GM23338 (cell line): Measurements from ENCODE around the gene MPZL1. TPM values are rescaled to one million over a fixed set of nuclear protein-coding genes. Genes with fewer than 3 reads are reported as not detected.

Source experiments
- ATAC-seq: fragments of 200-7000 bp; cut with Tn5 transposase; 3 replicates; pipeline ENCODE4 v1.9.1; 2020
- DNase-seq: peaks from one replicate; pipeline ENCODE4 v3.0.0-alpha.2; 2015; ENCODE audit warnings: low spot score
- H2AFZ ChIP-seq: fragments of 200-600 bp; sonication (generic); 2 replicates; pipeline ENCODE4 v1.8.0; 2016; ENCODE audit warnings: antibody characterized with exemption, mild to moderate bottlenecking, moderate library complexity
- H3F3A ChIP-seq: fragments of 200-600 bp; sonication (generic); replicated peaks from 2 replicates; pipeline ENCODE4 v1.8.0; 2017; ENCODE audit warnings: antibody characterized with exemption, mixed run types, low read depth
- H3K27ac ChIP-seq: fragments of 200-600 bp; sonication (generic); 2 replicates; pipeline ENCODE4 v1.6.1; 2016; ENCODE audit warnings: low read depth
- H3K27me3 ChIP-seq: fragments of 200-600 bp; sonication (generic); 2 replicates; pipeline ENCODE4 v1.8.0; 2016; ENCODE audit warnings: mild to moderate bottlenecking, mixed run types, moderate library complexity; ENCODE audit not compliant: insufficient read depth
- H3K36me3 ChIP-seq: fragments of 200-600 bp; sonication (generic); 2 replicates; pipeline ENCODE4 v1.8.0; 2016; ENCODE audit warnings: mild to moderate bottlenecking; ENCODE audit not compliant: insufficient read depth
- H3K4me1 ChIP-seq: fragments of 200-600 bp; sonication (generic); 2 replicates; pipeline ENCODE4 v1.8.0; 2016; ENCODE audit warnings: mild to moderate bottlenecking, moderate library complexity; ENCODE audit not compliant: insufficient read depth
- H3K4me2 ChIP-seq: fragments of 200-600 bp; sonication (generic); 2 replicates; pipeline ENCODE4 v1.7.1; 2017; ENCODE audit warnings: mixed run types
- H3K4me3 ChIP-seq: fragments of 200-600 bp; sonication (generic); 2 replicates; pipeline ENCODE4 v1.6.1; 2016; ENCODE audit warnings: mixed run types
- H3K79me2 ChIP-seq: fragments of 200-600 bp; sonication (generic); replicated peaks from 2 replicates; pipeline ENCODE4 v1.8.0; 2017; ENCODE audit warnings: mild to moderate bottlenecking; ENCODE audit not compliant: insufficient read depth
- H3K9me2 ChIP-seq: fragments of 200-600 bp; sonication (generic); 2 replicates; pipeline ENCODE4 v1.8.0; 2017; ENCODE audit not compliant: insufficient read depth
- H4K20me1 ChIP-seq: fragments of 200-600 bp; sonication (generic); replicated peaks from 2 replicates; pipeline ENCODE4 v1.8.0; 2017; ENCODE audit warnings: mild to moderate bottlenecking; ENCODE audit not compliant: insufficient read depth
- H3K27ac Mint-ChIP-seq: 2 replicates; pipeline ENCODE4 v1.8.0; 2020; ENCODE audit warnings: inconsistent platforms, mild to moderate bottlenecking, moderate library complexity, mixed read lengths
- H3K27me3 Mint-ChIP-seq: 3 replicates; pipeline ENCODE4 v1.8.0; 2022; ENCODE audit warnings: low read depth, mild to moderate bottlenecking, moderate library complexity, mixed read lengths, inconsistent platforms; ENCODE audit not compliant: insufficient read depth, poor library complexity
- H3K36me3 Mint-ChIP-seq: 3 replicates; pipeline ENCODE4 v1.8.0; 2021; ENCODE audit warnings: low read depth, mild to moderate bottlenecking, inconsistent platforms, moderate library complexity, mixed read lengths
- H3K4me1 Mint-ChIP-seq: 3 replicates; pipeline ENCODE4 v1.8.0; 2020; ENCODE audit warnings: mild to moderate bottlenecking, inconsistent platforms, mixed read lengths
- H3K4me3 Mint-ChIP-seq: 3 replicates; pipeline ENCODE4 v1.8.0; 2021; ENCODE audit warnings: moderate library complexity, mild to moderate bottlenecking, inconsistent platforms, mixed read lengths
- H3K9me3 Mint-ChIP-seq: 3 replicates; pipeline ENCODE4 v1.8.0; 2020; ENCODE audit warnings: moderate library complexity, mild to moderate bottlenecking, inconsistent platforms, mixed read lengths
- CREB1 ChIP-seq: fragments of 250-450 bp; sonication (Bioruptor Pico); IDR thresholded peaks from 2 replicates; pipeline ENCODE4 v1.5.0; 2020; ENCODE audit warnings: low read depth, mild to moderate bottlenecking, moderate library complexity
- EZH2 ChIP-seq: fragments of 200-600 bp; sonication (generic); IDR thresholded peaks from one replicate; pipeline ENCODE4 v1.8.0; 2017; ENCODE audit warnings: antibody characterized with exemption, mild to moderate bottlenecking, low read depth; ENCODE audit not compliant: unreplicated experiment
- JUNB ChIP-seq: IDR thresholded peaks from one replicate; pipeline ENCODE4 v1.6.1; 2016; ENCODE audit warnings: antibody characterized with exemption; ENCODE audit not compliant: unreplicated experiment
- NANOG ChIP-seq: IDR thresholded peaks from 2 replicates; pipeline ENCODE4 v1.6.1; 2016; ENCODE audit warnings: antibody characterized with exemption, borderline replicate concordance
- POLR2AphosphoS5 ChIP-seq: IDR thresholded peaks from 2 replicates; pipeline ENCODE4 v1.6.1; 2016; ENCODE audit warnings: antibody characterized with exemption, low read depth
- STAT1 ChIP-seq: IDR thresholded peaks from one replicate; pipeline ENCODE4 v1.6.1; 2016; ENCODE audit warnings: antibody characterized with exemption; ENCODE audit not compliant: unreplicated experiment
- ZNF331 ChIP-seq: fragments of 250-450 bp; sonication (Bioruptor Pico); IDR thresholded peaks from 2 replicates; pipeline ENCODE4 v1.5.0; 2020; ENCODE audit warnings: low read depth, mild to moderate bottlenecking, moderate library complexity
- polyA plus RNA-seq: library from polyadenylated mRNA; unstranded; fragments of >200 nt; fragmentation: Nextera tagmentation; extraction: Ambion mirVana; gene quantifications from 2 replicates; pipeline ENCODE4 v1.2.1, GENCODE V29; 2016
- total RNA-seq: library from RNA; depleted of rRNA; stranded (reverse); fragments of >200 nt; shearing (Covaris generic); gene quantifications from 2 replicates; pipeline ENCODE4 v1.2.3, GENCODE V29; 2014
- TF ChIP-seq, protein P1 (sequence below), 2 experiments: fragments of 200-600 bp in 1 of 2; sonication (generic) in 1 of 2; conservative IDR thresholded peaks; 2 replicates each; pipeline versions ENCODE4 v1.5.1 to v1.6.1; 2016 to 2017; ENCODE audit warnings: antibody characterized with exemption in 2 of 2, low read depth in 2 of 2, mild to moderate bottlenecking in 2 of 2, moderate library complexity in 1 of 2
- TF ChIP-seq, protein P2 (sequence below): IDR thresholded peaks from one replicate; pipeline ENCODE4 v1.6.1; 2018; ENCODE audit warnings: antibody characterized with exemption; ENCODE audit not compliant: unreplicated experiment
- TF ChIP-seq, protein P3 (sequence below): fragments of 250-450 bp; sonication (Bioruptor Pico); IDR thresholded peaks from 2 replicates; pipeline ENCODE4 v1.5.0; 2020; ENCODE audit warnings: mild to moderate bottlenecking, moderate library complexity

Gene MPZL1
- total and polyA plus RNA-seq, 2 experiments from 2014 or later = 35.1 to 85.1 TPM

DNA sequence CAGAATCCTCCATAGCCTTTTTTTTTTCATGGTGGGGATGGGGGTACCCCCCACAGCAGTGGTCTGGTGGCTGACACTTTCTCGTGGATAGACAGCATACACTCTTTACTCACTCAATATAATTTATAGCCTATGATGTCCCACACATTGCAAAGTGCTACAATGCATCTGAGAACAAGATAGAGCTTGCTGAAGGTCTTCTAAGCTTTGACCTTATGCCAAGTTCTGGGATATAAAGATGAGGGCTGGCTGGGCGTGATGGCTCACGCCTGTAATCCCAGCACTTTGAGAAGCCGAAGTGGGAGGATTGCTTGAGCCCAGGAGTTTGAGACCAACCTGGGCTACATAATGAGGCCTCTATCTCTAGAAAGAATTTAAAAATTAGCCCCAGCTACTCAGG is 78.0 kb downstream of the MPZL1 start:
- no peak overlapping the region for H3K27ac ChIP-seq
- H3K4me3 ChIP-seq = no peak overlapping the region
- no peak overlapping the region for H2AFZ ChIP-seq
- H3K4me1 ChIP-seq = peaks cover 17% of the 10 kb centered on the region
- Mint-ChIP-seq H3K27me3 (peaks cover 8% of the 10 kb centered on the region), H3K27ac (no peak overlapping the region), H3K36me3 (peaks cover 11% of the 10 kb centered on the region; the same call in 2 of the 3 replicates), H3K9me3 (peaks cover 17% of the 10 kb centered on the region), H3K4me1 (peaks cover 15% of the 10 kb centered on the region), H3K4me3 (no peak overlapping the region)
- ATAC-seq = no peak
- no peak for TF ChIP-seq JUNB
- no peak for TF ChIP-seq EZH2
- TF ChIP-seq CREB1 (CRISPR knock-in tag) = no peak
- TF ChIP-seq, protein P1, sequence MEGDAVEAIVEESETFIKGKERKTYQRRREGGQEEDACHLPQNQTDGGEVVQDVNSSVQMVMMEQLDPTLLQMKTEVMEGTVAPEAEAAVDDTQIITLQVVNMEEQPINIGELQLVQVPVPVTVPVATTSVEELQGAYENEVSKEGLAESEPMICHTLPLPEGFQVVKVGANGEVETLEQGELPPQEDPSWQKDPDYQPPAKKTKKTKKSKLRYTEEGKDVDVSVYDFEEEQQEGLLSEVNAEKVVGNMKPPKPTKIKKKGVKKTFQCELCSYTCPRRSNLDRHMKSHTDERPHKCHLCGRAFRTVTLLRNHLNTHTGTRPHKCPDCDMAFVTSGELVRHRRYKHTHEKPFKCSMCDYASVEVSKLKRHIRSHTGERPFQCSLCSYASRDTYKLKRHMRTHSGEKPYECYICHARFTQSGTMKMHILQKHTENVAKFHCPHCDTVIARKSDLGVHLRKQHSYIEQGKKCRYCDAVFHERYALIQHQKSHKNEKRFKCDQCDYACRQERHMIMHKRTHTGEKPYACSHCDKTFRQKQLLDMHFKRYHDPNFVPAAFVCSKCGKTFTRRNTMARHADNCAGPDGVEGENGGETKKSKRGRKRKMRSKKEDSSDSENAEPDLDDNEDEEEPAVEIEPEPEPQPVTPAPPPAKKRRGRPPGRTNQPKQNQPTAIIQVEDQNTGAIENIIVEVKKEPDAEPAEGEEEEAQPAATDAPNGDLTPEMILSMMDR (conservative IDR thresholded peaks at IDR 0.05; ENCODE audit: low read depth in 2 of 2) = no peak
- TF ChIP-seq, protein P2, sequence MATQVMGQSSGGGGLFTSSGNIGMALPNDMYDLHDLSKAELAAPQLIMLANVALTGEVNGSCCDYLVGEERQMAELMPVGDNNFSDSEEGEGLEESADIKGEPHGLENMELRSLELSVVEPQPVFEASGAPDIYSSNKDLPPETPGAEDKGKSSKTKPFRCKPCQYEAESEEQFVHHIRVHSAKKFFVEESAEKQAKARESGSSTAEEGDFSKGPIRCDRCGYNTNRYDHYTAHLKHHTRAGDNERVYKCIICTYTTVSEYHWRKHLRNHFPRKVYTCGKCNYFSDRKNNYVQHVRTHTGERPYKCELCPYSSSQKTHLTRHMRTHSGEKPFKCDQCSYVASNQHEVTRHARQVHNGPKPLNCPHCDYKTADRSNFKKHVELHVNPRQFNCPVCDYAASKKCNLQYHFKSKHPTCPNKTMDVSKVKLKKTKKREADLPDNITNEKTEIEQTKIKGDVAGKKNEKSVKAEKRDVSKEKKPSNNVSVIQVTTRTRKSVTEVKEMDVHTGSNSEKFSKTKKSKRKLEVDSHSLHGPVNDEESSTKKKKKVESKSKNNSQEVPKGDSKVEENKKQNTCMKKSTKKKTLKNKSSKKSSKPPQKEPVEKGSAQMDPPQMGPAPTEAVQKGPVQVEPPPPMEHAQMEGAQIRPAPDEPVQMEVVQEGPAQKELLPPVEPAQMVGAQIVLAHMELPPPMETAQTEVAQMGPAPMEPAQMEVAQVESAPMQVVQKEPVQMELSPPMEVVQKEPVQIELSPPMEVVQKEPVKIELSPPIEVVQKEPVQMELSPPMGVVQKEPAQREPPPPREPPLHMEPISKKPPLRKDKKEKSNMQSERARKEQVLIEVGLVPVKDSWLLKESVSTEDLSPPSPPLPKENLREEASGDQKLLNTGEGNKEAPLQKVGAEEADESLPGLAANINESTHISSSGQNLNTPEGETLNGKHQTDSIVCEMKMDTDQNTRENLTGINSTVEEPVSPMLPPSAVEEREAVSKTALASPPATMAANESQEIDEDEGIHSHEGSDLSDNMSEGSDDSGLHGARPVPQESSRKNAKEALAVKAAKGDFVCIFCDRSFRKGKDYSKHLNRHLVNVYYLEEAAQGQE = no peak
- no peak for TF ChIP-seq STAT1
- no peak for TF ChIP-seq POLR2AphosphoS5
- TF ChIP-seq ZNF331 (CRISPR knock-in tag) = no peak
- TF ChIP-seq, protein P3, sequence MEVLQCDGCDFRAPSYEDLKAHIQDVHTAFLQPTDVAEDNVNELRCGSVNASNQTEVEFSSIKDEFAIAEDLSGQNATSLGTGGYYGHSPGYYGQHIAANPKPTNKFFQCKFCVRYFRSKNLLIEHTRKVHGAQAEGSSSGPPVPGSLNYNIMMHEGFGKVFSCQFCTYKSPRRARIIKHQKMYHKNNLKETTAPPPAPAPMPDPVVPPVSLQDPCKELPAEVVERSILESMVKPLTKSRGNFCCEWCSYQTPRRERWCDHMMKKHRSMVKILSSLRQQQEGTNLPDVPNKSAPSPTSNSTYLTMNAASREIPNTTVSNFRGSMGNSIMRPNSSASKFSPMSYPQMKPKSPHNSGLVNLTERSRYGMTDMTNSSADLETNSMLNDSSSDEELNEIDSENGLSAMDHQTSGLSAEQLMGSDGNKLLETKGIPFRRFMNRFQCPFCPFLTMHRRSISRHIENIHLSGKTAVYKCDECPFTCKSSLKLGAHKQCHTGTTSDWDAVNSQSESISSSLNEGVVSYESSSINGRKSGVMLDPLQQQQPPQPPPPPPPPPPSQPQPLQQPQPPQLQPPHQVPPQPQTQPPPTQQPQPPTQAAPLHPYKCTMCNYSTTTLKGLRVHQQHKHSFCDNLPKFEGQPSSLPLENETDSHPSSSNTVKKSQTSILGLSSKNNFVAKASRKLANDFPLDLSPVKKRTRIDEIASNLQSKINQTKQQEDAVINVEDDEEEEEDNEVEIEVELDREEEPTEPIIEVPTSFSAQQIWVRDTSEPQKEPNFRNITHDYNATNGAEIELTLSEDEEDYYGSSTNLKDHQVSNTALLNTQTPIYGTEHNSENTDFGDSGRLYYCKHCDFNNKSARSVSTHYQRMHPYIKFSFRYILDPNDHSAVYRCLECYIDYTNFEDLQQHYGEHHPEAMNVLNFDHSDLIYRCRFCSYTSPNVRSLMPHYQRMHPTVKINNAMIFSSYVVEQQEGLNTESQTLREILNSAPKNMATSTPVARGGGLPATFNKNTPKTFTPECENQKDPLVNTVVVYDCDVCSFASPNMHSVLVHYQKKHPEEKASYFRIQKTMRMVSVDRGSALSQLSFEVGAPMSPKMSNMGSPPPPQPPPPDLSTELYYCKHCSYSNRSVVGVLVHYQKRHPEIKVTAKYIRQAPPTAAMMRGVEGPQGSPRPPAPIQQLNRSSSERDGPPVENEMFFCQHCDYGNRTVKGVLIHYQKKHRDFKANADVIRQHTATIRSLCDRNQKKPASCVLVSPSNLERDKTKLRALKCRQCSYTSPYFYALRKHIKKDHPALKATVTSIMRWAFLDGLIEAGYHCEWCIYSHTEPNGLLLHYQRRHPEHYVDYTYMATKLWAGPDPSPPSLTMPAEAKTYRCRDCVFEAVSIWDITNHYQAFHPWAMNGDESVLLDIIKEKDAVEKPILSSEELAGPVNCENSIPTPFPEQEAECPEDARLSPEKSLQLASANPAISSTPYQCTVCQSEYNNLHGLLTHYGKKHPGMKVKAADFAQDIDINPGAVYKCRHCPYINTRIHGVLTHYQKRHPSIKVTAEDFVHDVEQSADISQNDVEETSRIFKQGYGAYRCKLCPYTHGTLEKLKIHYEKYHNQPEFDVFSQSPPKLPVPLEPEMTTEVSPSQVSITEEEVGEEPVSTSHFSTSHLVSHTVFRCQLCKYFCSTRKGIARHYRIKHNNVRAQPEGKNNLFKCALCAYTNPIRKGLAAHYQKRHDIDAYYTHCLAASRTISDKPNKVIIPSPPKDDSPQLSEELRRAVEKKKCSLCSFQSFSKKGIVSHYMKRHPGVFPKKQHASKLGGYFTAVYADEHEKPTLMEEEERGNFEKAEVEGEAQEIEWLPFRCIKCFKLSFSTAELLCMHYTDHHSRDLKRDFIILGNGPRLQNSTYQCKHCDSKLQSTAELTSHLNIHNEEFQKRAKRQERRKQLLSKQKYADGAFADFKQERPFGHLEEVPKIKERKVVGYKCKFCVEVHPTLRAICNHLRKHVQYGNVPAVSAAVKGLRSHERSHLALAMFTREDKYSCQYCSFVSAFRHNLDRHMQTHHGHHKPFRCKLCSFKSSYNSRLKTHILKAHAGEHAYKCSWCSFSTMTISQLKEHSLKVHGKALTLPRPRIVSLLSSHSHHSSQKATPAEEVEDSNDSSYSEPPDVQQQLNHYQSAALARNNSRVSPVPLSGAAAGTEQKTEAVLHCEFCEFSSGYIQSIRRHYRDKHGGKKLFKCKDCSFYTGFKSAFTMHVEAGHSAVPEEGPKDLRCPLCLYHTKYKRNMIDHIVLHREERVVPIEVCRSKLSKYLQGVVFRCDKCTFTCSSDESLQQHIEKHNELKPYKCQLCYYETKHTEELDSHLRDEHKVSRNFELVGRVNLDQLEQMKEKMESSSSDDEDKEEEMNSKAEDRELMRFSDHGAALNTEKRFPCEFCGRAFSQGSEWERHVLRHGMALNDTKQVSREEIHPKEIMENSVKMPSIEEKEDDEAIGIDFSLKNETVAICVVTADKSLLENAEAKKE (CRISPR knock-in tag) = no peak
- TF ChIP-seq NANOG = no peak
- DNase-seq = no peak
- 0 out of 2 replicates have a peak, but pooled peaks cover 3% of the 10 kb centered on the region for H3K36me3 ChIP-seq
- no peaks in the 10 kb centered on the region for H3K27me3 ChIP-seq
- no peaks in the 10 kb centered on the region for H3K79me2 ChIP-seq
- H3K9me2 ChIP-seq = peaks cover 4% of the 10 kb centered on the region; the same call in 1 of the 2 replicates
- 0 out of 2 replicates have a peak, but pooled peaks cover 2% of the 10 kb centered on the region for H3F3A ChIP-seq
- H4K20me1 ChIP-seq = no peaks in the 10 kb centered on the region
- H3K4me2 ChIP-seq = no peak overlapping the region
